RWPE2 (cell line): Measurements from ENCODE around the gene ATXN3L.
"Not testable (repeated sequence)": the region's sequence is repeated elsewhere in the genome, so short reads cannot be mapped to it uniquely, and the experiment has no call there.

Experiments
- ATAC-seq: fragments of 200-7000 bp; cut with Tn5 transposase; 3 replicates; pipeline ENCODE4 v1.9.1; 2021; ENCODE audit warnings: low read depth
- DNase-seq: peaks from one replicate; pipeline ENCODE4 v3.0.0-alpha.2; 2020; ENCODE audit warnings: low spot score
- H3K27ac ChIP-seq: fragments of 450-650 bp; 2 replicates; pipeline ENCODE4 v1.5.1; 2017; ENCODE audit warnings: mild to moderate bottlenecking; ENCODE audit not compliant: poor library complexity, severe bottlenecking
- H3K27me3 ChIP-seq: fragments of 250-450 bp; sonication (Bioruptor Pico); 2 replicates; pipeline ENCODE4 v1.5.1; 2021; ENCODE audit warnings: mild to moderate bottlenecking, moderate library complexity; ENCODE audit not compliant: insufficient read depth, poor library complexity, severe bottlenecking
- H3K36me3 ChIP-seq: fragments of 250-450 bp; sonication (Bioruptor Pico); 2 replicates; pipeline ENCODE4 v1.5.1; 2020; ENCODE audit warnings: low read depth, mild to moderate bottlenecking, moderate library complexity
- H3K4me1 ChIP-seq: fragments of 250-450 bp; sonication (Bioruptor Pico); 2 replicates; pipeline ENCODE4 v1.5.1; 2021; ENCODE audit warnings: mild to moderate bottlenecking, moderate library complexity; ENCODE audit not compliant: insufficient read depth, poor library complexity, severe bottlenecking
- H3K4me3 ChIP-seq: fragments of 250-450 bp; sonication (Bioruptor Pico); 2 replicates; pipeline ENCODE4 v1.5.1; 2021; ENCODE audit warnings: mild to moderate bottlenecking, moderate library complexity; ENCODE audit not compliant: severe bottlenecking
- H3K9me3 ChIP-seq: fragments of 250-450 bp; sonication (Bioruptor Pico); 2 replicates; pipeline ENCODE4 v1.5.1; 2021; ENCODE audit warnings: mild to moderate bottlenecking, moderate library complexity; ENCODE audit not compliant: severe bottlenecking
- CTCF ChIP-seq: fragments of 450-650 bp; IDR thresholded peaks from one replicate; pipeline ENCODE4 v1.5.1; 2017; ENCODE audit warnings: mild to moderate bottlenecking, moderate library complexity; ENCODE audit not compliant: poor library complexity, severe bottlenecking

ATXN3L gene

GRCh38 chrX:13311560-13311959, 8.3 kb downstream of the ATXN3L start:
- Histone ChIP-seq H3K4me3 (no peak overlapping the region), H3K4me1 (no peaks in the 10 kb centered on the region), H3K9me3 (no peaks in the 10 kb centered on the region), H3K27me3 (no peaks in the 10 kb centered on the region), H3K36me3 (no peaks in the 10 kb centered on the region), H3K27ac (no peak overlapping the region)
- ATAC-seq (no peak), DNase-seq (no peak)
- TF ChIP-seq CTCF, result no peak

GRCh38 chrX:13309631-13310030, 10.2 kb downstream of the ATXN3L start:
- DNase-seq (no peak), ATAC-seq (no peak)
- H3K4me3 ChIP-seq, result no peak overlapping the region
- H3K27ac ChIP-seq, result no peak overlapping the region
- H3K4me1 ChIP-seq, result no peaks in the 10 kb centered on the region
- no peak for TF ChIP-seq CTCF
- H3K27me3 ChIP-seq, result no peaks in the 10 kb centered on the region
- no peaks in the 10 kb centered on the region for H3K36me3 ChIP-seq
- no peaks in the 10 kb centered on the region for H3K9me3 ChIP-seq

GRCh38 chrX:13307041-13307440, 12.8 kb downstream of the ATXN3L start:
- Histone ChIP-seq H3K9me3 (no peaks in the 10 kb centered on the region), H3K27ac (no peak overlapping the region), H3K4me3 (no peak overlapping the region), H3K27me3 (no peaks in the 10 kb centered on the region), H3K36me3 (no peaks in the 10 kb centered on the region), H3K4me1 (no peaks in the 10 kb centered on the region)
- no peak for DNase-seq
- TF ChIP-seq CTCF, result no peak
- ATAC-seq, result no peak

- Histone ChIP-seq H3K4me3 (no peak overlapping the region), H3K27me3 (no peaks in the 10 kb centered on the region), H3K36me3 (no peaks in the 10 kb centered on the region), H3K9me3 (no peaks in the 10 kb centered on the region), H3K27ac (no peak overlapping the region), H3K4me1 (no peaks in the 10 kb centered on the region)
- ATAC-seq, result no peak
- no peak for TF ChIP-seq CTCF
- no peak for DNase-seq
These were observed 14.7 kb downstream of the ATXN3L start for GRCh38 chrX:13305108-13305507.

- Histone ChIP-seq H3K4me1 (peaks cover 3% of the 10 kb centered on the region), H3K4me3 (no peak overlapping the region), H3K9me3 (no peaks in the 10 kb centered on the region), H3K27ac (no peak overlapping the region), H3K27me3 (no peaks in the 10 kb centered on the region), H3K36me3 (no peaks in the 10 kb centered on the region)
- ATAC-seq (no peak), DNase-seq (no peak)
- TF ChIP-seq CTCF, result no peak
These were observed 15.8 kb downstream of the ATXN3L start for GRCh38 chrX:13304052-13304451.

- H3K27me3 ChIP-seq, DNase-seq, ATAC-seq, H3K27ac ChIP-seq, H3K4me1 ChIP-seq, H3K9me3 ChIP-seq, H3K36me3 ChIP-seq, H3K4me3 ChIP-seq: not testable (repeated sequence)
These were observed 16.6 kb downstream of the ATXN3L start for GRCh38 chrX:13303248-13303647.
